Tibial nerve (tissue), 4 donors: ENCODE results near the gene AKIP1.

Experiments used
- CTCF ChIP-seq, 5 experiments: fragments of 200-600 bp in 3 of 5; fragments of 450-650 bp in 2 of 5; sonication (generic) in 3 of 5; IDR thresholded peaks; one replicate each; pipeline ENCODE4 v1.5.1; 2016 to 2019; ENCODE audit warnings: antibody characterized with exemption in 5 of 5, mild to moderate bottlenecking in 3 of 5, moderate library complexity in 2 of 5
- EP300 ChIP-seq, 2 donors: sonication (generic); formaldehyde crosslinking; IDR thresholded peaks; one replicate each; pipeline ENCODE4 v1.6.1; 2017; ENCODE audit warnings: antibody characterized with exemption in 2 of 2, mild to moderate bottlenecking in 1 of 2
- POLR2A ChIP-seq, 2 donors: fragments of 450-650 bp; IDR thresholded peaks; one replicate each; pipeline ENCODE4 v1.6.1; 2017; ENCODE audit warnings: antibody characterized with exemption in 2 of 2, mild to moderate bottlenecking in 2 of 2, moderate library complexity in 2 of 2

GRCh38 chr11:8867931-8868631 lies 42.9 kb upstream of the AKIP1 start:
- TF ChIP-seq CTCF (IDR thresholded peaks at IDR 0.05) (no peak), EP300 (IDR thresholded peaks at IDR 0.05) (no peak), POLR2A (IDR thresholded peaks at IDR 0.05) (no peak)
